Heart left ventricle (tissue), 13 donors: ENCODE results near the gene ANKRD29.
"Not testable (repeated sequence)": the region's sequence is repeated elsewhere in the genome, so short reads cannot be mapped to it uniquely, and the experiment has no call there.

Experiments used
- CTCF ChIP-seq, 12 donors: fragments of 200-600 bp; sonication (generic) in 4 of 12; IDR thresholded peaks; one replicate each; pipeline versions ENCODE4 v1.5.0 to v1.8.0; 2018 to 2022; ENCODE audit warnings: antibody characterized with exemption in 12 of 12, mild to moderate bottlenecking in 5 of 12
- POLR2A ChIP-seq, 2 donors: fragments of 450-650 bp; IDR thresholded peaks; one replicate each; pipeline ENCODE4 v1.6.1; 2017; ENCODE audit warnings: antibody characterized with exemption in 2 of 2, mild to moderate bottlenecking in 2 of 2, moderate library complexity in 2 of 2
- donor health status: ischemic (EF 13 %, LVEDD 7.1; RV severe dilation, severe dysfunction).
- donor health status: DM: no; HTN: yes; CAD: no.
- donor health status: DM: no; HTN: no; CAD: no.
- donor health status: ischemic (EF 25% LVEDD 6.9; RV normal size, moderate dysfunction).
- donor health status: ischemic (EF 25% LVEDD 5.7; RV mildly dilated, moderate dysfunction).
- donor health status: ischemic (EF 35%, LVEDD 5.7; RV mildly dilated, moderate dysfunction).
- donor health status: nonischemic (EF 11% LVEDD 7.7; RV severe dilation, severe dysfunction).
- donor health status: DM: yes; HTN: yes; CAD: no.
- donor health status: PGD.
- donor health status: ischemic (EF 29% LVEDD 5.4; RV normal size, mild dysfunction).
- donor health status: nonischemic (EF 23%, LVEDD 6.1; RV moderate dilation, normal function).

DNA sequence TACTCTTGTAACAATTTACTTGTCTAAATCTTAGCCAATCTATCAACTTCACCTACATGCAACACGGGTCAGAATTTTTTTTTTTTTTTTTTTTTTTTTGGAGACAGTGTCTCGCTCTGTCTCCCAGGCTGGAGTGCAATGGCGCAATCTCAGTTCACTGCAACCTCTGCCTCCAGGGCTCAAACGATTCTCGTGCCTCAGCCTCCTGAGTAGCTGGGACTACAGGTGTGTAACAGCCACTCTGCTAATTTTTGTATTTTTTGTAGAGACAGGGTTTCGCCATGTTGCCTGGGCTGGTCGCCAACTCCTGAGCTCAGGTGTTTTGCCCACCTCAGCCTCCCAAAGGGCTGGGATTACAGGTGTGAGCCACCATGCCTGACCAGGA lies 49.6 kb downstream of the ANKRD29 start:
- not testable (repeated sequence) for TF ChIP-seq CTCF, POLR2A (IDR thresholded peaks at IDR 0.05)
